GM12865 (cell line): Measurements from ENCODE around the gene ARMC6.

Experiments used
- DNase-seq: peaks from one replicate; pipeline ENCODE4 v3.0.0; 2010; ENCODE audit warnings: low read depth
- H3K4me3 ChIP-seq: 2 replicates; pipeline ENCODE4 v1.5.1; 2011; ENCODE audit warnings: mild to moderate bottlenecking, low read depth, low read length, control low read depth
- CTCF ChIP-seq: IDR thresholded peaks from 2 replicates; pipeline ENCODE4 v1.5.1; 2011; ENCODE audit warnings: low read length, control low read depth, low read depth, inconsistent platforms; ENCODE audit not compliant: insufficient read depth; ENCODE audit errors: missing control alignments

The ARMC6 gene

DNA sequence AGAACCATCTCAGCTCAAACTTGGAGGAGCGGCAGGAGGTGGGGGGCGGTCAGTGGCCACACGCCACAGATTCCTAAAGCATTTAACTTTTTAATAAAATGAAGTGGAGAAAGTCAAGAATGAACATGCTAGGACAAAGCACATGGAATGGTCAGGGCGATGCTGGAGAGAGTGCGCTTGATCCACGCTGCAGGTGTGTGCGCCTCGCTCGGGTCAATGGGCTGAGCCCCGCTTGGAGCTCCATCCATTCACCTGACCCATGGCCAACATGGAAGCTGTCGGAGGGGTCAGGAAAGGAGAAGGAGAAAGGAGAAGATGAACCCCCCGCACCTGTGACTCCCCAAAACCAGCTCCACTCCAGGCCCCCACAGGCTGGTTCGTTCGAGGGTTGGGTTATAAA, 41.9 kb upstream of the ARMC6 start:
- H3K4me3 ChIP-seq: no peak overlapping the region
- TF ChIP-seq CTCF: no peak
- DNase-seq: no peak

DNA sequence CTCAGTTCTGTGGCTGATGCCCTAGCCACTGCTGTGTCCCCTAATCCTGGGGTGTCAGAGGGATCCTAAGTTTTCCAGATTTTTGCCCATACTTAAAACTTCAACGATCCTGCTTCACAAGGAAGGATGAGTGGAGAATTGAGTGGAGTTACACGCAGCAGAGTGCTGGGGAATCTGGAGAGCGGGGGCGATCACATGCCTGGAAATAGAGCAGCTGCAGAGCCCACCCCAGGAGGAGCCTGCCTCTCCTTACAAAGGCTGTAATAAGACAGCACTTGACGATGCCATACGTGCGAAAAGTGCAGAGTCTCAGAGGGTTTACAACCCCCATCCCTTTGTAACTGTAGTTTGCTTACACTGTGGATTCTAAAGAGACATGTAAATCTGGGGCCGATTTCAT, 40.7 kb upstream of the ARMC6 start:
- TF ChIP-seq CTCF: no peak
- no peak overlapping the region for H3K4me3 ChIP-seq
- DNase-seq: no peak

GRCh38 chr19:18993115-18993514, 40.3 kb upstream of the ARMC6 start:
- TF ChIP-seq CTCF: no peak
- H3K4me3 ChIP-seq: no peak overlapping the region
- DNase-seq: no peak

- DNase-seq: peak; percentile 59
- H3K4me3 ChIP-seq: no peak overlapping the region
- peak; percentile 38 for TF ChIP-seq CTCF
These were observed 37.6 kb upstream of the ARMC6 start for GRCh38 chr19:18995804-18996241.

DNA sequence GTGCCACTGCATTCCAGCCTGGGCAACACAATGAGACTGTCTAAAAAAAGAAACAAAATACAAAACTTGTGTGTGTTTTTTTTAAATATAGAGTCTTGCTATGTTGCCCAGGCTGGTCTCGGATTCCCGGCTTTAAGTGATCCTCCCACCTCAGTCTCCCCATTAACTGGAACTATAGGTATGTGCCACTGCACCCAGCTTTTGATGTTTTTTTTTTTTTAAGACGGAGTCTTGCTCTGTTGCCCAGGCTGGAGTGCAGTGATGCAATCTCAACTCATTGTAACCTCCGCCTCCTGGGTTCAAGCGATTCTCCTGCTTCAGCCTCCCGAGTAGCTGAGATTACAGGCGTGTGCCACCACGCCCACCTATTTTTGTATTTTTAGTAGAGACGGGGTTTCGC, 37.1 kb upstream of the ARMC6 start:
- no peak for TF ChIP-seq CTCF
- DNase-seq: no peak
- H3K4me3 ChIP-seq: no peak overlapping the region

GRCh38 chr19:18996796-18997394, 36.5 kb upstream of the ARMC6 start:
- no peak for TF ChIP-seq CTCF

DNA sequence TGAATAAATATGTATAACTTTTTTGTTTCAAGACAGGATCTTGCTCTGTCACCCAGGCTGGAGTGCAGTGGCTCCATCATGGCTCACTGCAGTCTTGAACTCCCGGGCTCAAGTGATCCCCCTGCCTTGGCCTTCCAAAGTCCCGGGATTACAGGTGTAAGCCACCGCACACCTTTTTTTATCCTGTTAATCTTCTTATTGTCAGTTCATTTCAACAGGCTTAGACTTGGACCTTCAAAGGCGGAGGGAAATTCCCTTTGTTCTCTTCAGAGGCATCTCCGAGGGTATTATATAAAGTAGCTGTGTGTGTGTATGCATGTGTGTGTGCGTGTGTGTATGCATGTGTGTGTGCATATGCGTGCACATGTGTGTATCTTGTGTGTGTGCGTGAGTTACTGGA, 35.1 kb upstream of the ARMC6 start:
- H3K4me3 ChIP-seq: no peak overlapping the region
- no peak for DNase-seq
- TF ChIP-seq CTCF: no peak

More at GRCh38 chr19:18996796-18997394, 36.5 kb upstream of the ARMC6 start:
- no peak overlapping the region for H3K4me3 ChIP-seq
- no peak for DNase-seq
